Activated CD8-positive, alpha-beta memory T cell treated with anti-CD3 and anti-CD28 coated beads for 36 hours (primary cell): Measurements from ENCODE around the gene RNF168. TPM values are rescaled to one million over a fixed set of nuclear protein-coding genes. Genes with fewer than 3 reads are reported as not detected.
"Not testable (repeated sequence)": the region's sequence is repeated elsewhere in the genome, so short reads cannot be mapped to it uniquely, and the experiment has no call there.

Experiments
- CTCF ChIA-PET: fragments of 350-600 bp; sonication (Branson Sonifier 250); formaldehyde crosslinking; loops from one replicate; lab custom pipeline; 2021; ENCODE audit warnings: antibody characterized with exemption; lab: Charles Lee
- POLR2A ChIA-PET: fragments of 350-600 bp; sonication (Branson Sonifier 250); formaldehyde crosslinking; loops from one replicate; lab custom pipeline; 2021; ENCODE audit warnings: antibody characterized with exemption; lab: Charles Lee
- total RNA-seq, 2 experiments: library from RNA; stranded (reverse); gene quantifications; one replicate each; pipeline ENCODE4 v1.2.3, GENCODE V29; 2021

The RNF168 gene, protein sequence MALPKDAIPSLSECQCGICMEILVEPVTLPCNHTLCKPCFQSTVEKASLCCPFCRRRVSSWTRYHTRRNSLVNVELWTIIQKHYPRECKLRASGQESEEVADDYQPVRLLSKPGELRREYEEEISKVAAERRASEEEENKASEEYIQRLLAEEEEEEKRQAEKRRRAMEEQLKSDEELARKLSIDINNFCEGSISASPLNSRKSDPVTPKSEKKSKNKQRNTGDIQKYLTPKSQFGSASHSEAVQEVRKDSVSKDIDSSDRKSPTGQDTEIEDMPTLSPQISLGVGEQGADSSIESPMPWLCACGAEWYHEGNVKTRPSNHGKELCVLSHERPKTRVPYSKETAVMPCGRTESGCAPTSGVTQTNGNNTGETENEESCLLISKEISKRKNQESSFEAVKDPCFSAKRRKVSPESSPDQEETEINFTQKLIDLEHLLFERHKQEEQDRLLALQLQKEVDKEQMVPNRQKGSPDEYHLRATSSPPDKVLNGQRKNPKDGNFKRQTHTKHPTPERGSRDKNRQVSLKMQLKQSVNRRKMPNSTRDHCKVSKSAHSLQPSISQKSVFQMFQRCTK
- total RNA-seq = 10 to 100 TPM; 23.4 to 23.5 TPM

DNA sequence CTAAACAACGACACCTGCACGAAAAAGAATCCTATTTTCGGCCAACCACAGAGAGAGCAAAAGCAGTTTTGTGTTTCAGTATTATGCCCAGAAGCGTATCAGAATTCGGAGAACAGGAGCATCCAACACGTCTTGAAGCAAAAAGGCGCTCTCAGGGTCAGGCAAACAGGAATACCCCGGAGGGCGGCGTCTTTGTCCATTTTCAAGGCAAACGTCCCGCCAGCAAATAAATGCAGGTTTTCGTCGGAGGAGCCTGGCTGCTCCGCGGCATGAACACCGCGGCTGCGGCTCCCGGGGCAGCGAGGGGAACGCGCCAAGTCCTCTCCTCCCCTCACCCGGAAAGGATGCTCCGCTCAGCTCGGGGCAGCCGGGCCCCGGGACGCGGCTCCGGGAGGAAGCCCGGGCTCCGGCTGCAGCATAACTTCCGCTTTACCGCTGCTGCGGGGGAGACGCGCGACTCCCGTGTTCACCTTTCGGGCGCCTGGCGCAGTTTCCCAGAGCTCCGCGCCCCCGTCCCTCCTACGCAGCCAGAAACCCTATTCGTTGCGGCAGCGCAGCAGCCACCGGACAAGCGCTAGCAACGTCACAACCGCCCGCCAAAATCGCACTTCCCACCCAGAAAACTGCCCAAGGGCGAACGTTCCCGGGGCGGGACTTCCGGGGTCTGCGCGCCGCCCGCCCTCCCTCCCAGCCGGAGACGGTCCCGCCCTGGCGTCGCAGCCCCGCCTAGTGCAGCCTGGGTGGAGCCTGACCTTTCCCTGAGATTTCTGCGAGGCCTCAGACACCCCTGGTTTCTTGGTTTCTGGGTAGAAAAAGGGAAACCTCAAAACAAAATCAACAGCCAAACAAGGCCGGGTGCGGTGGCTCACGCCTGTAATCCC, at the start of gene RNF168:
TSS of gene RNF168 (minus strand) at position 573 of the 881 bp plus-strand sequence. CDS start 595 bp downstream, outside the sequence.
- ChIA-PET POLR2A (interaction anchor here (0.5 kb wide), 1 partner anchor 110 kb away, joined by 6 read pairs; no protein-coding TSS in a partner anchor), CTCF (interaction anchor here (0.6 to 1.6 kb wide), 3 partner anchors 19 to 67 kb away, joined by 4 to 5 read pairs (median 4); no protein-coding TSS in a partner anchor)

GRCh38 chr3:196552253-196552652, 48.7 kb upstream of the RNF168 start:
- ChIA-PET CTCF (interaction anchor here (1.2 kb wide), 1 partner anchor 14 kb away, joined by 3 read pairs; no protein-coding TSS in a partner anchor), POLR2A (no interaction called here)

GRCh38 chr3:196550172-196550571, 46.6 kb upstream of the RNF168 start:
- POLR2A ChIA-PET, CTCF ChIA-PET: not testable (repeated sequence)

DNA sequence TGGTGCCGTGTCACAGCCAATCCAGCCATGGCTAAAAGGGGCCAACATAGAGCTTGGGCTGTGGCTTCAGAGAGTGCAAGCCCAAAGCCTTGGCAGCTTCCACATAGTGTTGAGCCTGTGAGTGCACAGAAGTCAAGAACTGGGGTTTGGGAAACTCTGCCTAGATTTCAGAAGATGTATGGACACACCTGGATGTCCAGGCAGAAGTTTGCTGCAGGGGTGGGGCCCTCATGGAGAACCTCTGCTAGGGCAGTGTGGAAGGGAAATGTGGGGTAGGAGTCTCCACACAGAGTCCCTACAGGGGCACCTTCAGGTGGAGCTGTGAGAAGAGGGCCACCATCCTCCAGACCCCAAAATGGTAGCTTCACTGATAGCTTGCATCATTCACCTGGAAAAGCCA, 45.7 kb upstream of the RNF168 start:
- CTCF ChIA-PET = interaction anchor here (0.5 kb wide), 1 partner anchor 19 kb away, joined by 3 read pairs; no protein-coding TSS in a partner anchor
- POLR2A ChIA-PET = not testable (repeated sequence)

- ChIA-PET CTCF (interaction anchor here (0.6 kb wide), 1 partner anchor 239 kb away, joined by 4 read pairs; no protein-coding TSS in a partner anchor), POLR2A (no interaction called here)
These were observed 43.5 kb upstream of the RNF168 start for GRCh38 chr3:196547067-196547466.

GRCh38 chr3:196546537-196546936, 43.0 kb upstream of the RNF168 start:
- CTCF ChIA-PET = interaction anchor here (0.6 kb wide), 1 partner anchor 239 kb away, joined by 4 read pairs; no protein-coding TSS in a partner anchor
- POLR2A ChIA-PET = no interaction called here

DNA sequence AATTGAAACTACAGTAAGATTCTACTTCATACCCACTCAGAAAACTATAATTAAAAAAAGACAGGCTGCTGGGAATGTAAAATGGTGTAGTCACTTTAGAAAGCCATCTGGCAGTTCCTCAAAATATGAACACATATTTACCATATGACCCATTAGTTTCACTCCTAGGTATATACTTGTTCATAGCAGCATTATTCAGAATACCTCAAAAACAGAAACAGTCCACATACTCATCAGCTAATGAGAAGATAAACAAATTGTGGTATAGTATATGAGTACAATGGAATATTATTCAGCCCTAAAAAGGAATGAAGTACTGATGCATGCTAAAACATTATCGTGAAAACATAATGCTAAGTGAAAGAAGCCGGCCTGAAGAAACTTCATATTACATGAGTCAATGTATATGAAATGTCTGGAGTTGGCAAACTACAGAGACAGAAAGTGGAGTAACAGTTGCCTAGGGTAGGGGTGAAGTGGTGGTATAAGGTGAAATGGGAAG, 41.0 kb upstream of the RNF168 start:
- CTCF ChIA-PET = interaction anchor here (0.5 to 1.0 kb wide), 2 partner anchors 16 to 47 kb away, joined by 3 to 4 read pairs; no protein-coding TSS in a partner anchor
- POLR2A ChIA-PET = no interaction called here

DNA sequence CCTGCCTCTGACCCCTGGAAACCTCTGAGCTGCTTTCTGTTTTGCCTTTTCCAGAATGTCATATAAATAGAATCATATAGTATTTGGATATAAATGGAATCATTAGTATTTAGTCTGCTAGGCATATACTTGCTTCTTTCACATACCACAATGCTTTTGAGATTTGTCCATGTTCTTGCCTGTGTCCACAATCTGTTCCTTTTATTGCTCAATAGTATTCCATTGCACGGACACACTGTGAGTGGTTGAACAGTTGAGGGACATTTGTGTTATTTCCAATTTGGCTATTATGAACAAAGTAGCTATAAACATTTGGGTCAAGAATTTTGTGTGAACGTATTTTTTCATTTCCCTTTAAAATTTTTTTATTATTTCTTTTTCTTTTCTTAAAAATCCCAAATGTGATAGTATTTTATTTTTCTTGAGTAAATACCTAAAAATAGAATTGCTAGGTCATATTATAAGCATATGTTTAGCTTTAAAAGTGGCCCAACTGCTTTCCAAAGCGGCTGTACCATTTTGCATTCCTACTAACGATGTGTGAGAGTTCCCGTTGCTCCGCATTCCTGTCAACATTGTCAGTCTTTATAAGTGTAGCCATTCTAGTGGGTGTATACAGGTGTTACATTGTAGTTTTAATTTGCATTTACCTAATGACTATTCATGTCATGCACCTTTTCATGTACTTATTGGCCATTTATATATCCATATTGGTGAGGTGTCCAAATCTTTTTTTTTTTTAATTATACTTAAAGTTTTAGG, 38.3 kb upstream of the RNF168 start:
- POLR2A ChIA-PET = no interaction called here
- CTCF ChIA-PET = interaction anchor here (1.5 kb wide), 1 partner anchor 13 kb away, joined by 6 read pairs; no protein-coding TSS in a partner anchor

GRCh38 chr3:196537319-196537984, 33.9 kb upstream of the RNF168 start:
- ChIA-PET CTCF (interaction anchor here (0.7 to 1.4 kb wide), 4 partner anchors 9 to 44 kb away, joined by 3 to 4 read pairs (median 3); partner anchors contain the start of genes FBXO45 and WDR53), POLR2A (no interaction called here)

GRCh38 chr3:196533260-196533681, 29.7 kb upstream of the RNF168 start:
- POLR2A ChIA-PET = no interaction called here
- CTCF ChIA-PET = no interaction called here

DNA sequence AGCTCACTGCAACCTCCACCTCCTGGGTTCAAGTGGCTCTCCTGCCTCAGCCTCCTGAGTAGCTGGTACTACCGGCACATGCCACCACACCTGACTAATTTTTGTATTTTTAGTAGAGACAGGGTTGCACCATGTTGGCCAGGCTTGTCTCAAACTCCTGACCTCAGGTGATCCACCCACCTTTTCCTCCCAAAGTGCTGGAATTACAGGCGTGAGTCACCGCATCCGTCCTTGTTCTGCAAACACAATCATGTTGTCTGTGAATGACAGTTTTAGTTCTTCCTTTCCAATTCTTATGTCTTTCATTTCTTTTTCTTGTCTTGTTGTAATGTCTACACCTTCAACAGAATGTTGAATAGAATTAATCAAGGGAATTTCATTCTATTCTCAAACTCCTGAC, 27.9 kb upstream of the RNF168 start:
- CTCF ChIA-PET = interaction anchor here (0.6 kb wide), 1 partner anchor 252 kb away, joined by 3 read pairs; no protein-coding TSS in a partner anchor
- POLR2A ChIA-PET = no interaction called here

DNA sequence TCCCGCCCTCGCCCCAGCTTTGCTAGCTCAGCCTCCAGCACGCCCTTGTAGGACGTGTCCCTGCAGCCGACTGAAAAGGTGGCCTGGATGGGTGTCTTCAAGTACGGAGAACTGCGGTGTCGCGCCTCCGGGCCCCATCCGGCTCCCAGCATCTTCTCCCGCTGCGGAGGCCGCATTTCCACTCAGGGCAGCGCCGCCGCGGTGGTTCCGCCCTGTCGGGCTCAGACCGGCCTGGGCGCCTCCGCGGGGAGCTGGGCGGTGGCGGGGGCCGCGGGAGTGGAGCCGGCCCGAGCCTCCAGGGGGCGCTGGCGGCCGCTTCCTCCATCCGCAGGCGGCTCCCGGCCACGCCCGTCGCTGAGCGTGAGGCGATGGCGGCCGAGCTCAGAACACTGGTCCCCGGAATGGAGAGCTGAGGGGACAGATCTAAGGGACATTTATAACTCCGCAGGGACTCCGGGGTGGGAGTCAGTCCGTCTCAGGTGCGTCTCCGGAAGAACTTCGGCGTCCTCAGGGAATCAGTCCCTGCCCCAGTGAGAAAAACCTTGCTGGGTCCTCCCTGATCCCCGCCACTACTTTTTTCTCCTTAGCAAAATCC, 25.2 kb upstream of the RNF168 start:
- POLR2A ChIA-PET = interaction anchor here (0.7 to 0.8 kb wide), 2 partner anchors 40 to 336 kb away, joined by 3 read pairs; partner anchors contain the start of genes FBXO45 and WDR53
- CTCF ChIA-PET = interaction anchor here (0.5 to 1.8 kb wide), 19 partner anchors 10 to 417 kb away, joined by 3 to 9 read pairs (median 4); partner anchors contain the start of genes FBXO45 and WDR53

DNA sequence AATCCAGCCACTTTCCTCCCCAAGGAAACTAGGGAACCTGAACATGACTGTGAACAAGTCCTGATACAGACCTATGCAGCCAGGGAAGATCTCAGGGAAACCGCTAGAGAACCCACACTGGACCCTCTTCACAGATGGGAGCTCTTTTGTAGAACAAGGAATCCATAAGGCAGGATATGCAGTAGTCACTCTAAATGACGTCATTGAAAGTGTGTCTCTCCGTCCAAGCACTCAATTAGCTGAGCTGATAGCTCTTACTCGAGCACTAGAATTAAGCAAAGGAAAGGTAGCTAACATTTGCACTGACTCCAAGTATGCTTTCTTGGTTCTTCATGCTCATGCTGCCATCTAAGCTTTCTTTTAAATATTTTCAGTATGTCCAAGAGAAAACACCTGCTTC, 21.6 kb upstream of the RNF168 start:
- POLR2A ChIA-PET = no interaction called here
- CTCF ChIA-PET = interaction anchor here (1.2 kb wide), 1 partner anchor 19 kb away, joined by 3 read pairs; no protein-coding TSS in a partner anchor

DNA sequence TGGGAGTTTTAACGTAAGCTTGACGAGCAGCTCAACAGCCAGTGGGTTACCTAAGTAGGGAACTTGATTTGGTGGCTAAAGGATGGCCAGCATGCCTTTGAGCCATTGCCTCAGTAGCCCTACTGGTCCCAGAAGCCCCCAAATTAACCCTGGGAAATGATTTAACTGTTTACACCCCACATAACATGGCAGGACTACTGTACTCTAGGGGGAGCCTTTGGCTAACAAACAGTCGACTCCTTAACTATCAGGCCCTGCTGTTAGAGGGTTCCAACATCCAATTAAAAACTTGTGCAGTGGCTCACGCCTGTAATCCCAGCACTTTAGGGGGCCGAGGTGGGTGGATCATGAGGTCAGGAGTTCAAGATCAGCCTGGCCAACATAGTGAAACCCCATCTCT, 21.0 kb upstream of the RNF168 start:
- ChIA-PET POLR2A (no interaction called here), CTCF (interaction anchor here (0.6 to 1.2 kb wide), 3 partner anchors 19 to 59 kb away, joined by 3 read pairs; no protein-coding TSS in a partner anchor)

- POLR2A ChIA-PET = no interaction called here
- CTCF ChIA-PET = interaction anchor here (0.6 to 0.9 kb wide), 3 partner anchors 12 to 58 kb away, joined by 3 to 5 read pairs (median 3); no protein-coding TSS in a partner anchor
These were observed 20.3 kb upstream of the RNF168 start for GRCh38 chr3:196523841-196524240.

- POLR2A ChIA-PET = not testable (repeated sequence)
These were observed 17.7 kb upstream of the RNF168 start for GRCh38 chr3:196521291-196521690.

More at GRCh38 chr3:196521291-196521690, 17.7 kb upstream of the RNF168 start:
- CTCF ChIA-PET = interaction anchor here (0.6 to 1.4 kb wide), 2 partner anchors 17 to 228 kb away, joined by 3 to 4 read pairs; partner anchors contain the start of gene RNF168
